LNCaP clone FGC (cell line): ENCODE measurements around the gene SLC22A5.

Source experiments
- DNase-seq: peaks from one replicate; pipeline ENCODE4 v3.0.0-alpha.2; 2011; ENCODE audit warnings: low read depth
- H3K4me3 ChIP-seq: 2 replicates; pipeline ENCODE4 v1.5.1; 2011; ENCODE audit warnings: mild to moderate bottlenecking, low read depth, low read length, control low read depth
- CTCF ChIP-seq: IDR thresholded peaks from 2 replicates; pipeline ENCODE4 v1.5.1; 2012; ENCODE audit warnings: mild to moderate bottlenecking; ENCODE audit not compliant: control insufficient read depth, insufficient read depth; ENCODE audit errors: extremely low read depth

Gene SLC22A5

DNA sequence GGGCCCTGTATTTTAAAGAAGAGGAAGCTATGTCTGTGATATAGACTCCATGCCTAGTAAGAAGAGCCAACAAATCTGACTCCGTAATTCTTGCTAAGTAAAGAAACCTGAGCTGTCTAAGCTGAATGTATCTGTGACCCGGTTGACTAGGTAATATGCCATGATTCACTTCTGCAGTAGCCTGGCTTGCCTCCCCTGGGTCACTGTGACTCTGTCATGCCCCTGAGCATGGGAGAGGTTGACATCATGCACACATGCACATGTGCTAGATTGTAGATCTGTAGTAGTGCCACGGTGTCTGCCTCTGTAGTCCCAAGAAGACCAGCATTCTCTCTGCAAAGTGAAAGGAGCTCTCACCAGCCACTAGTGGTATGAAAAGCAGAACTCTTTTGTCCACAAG, 9.1 kb downstream of the SLC22A5 start:
- DNase-seq, result no peak
- no peak overlapping the region for H3K4me3 ChIP-seq
- TF ChIP-seq CTCF, result no peak

DNA sequence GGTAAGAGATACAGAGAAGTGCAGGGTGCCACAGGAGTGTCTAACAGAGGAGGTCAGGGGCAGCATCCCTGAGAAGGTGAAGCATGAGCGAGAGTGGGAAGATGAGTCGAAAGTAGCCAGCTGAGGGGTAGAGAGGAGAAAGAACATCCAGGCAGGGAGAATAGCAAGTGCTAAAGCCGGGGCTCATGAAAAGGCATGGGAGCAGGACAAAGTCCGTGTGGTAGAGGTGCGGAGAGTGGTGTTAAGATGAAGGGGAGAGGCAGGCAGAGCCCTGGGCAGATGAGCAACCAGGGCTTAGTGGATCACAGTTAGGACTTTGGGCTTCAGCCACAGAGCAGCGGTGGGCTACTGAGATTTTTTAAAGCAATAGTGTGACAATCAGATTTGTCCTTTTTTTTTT, 10.5 kb downstream of the SLC22A5 start:
- H3K4me3 ChIP-seq, result no peak overlapping the region
- no peak for TF ChIP-seq CTCF
- no peak for DNase-seq

DNA sequence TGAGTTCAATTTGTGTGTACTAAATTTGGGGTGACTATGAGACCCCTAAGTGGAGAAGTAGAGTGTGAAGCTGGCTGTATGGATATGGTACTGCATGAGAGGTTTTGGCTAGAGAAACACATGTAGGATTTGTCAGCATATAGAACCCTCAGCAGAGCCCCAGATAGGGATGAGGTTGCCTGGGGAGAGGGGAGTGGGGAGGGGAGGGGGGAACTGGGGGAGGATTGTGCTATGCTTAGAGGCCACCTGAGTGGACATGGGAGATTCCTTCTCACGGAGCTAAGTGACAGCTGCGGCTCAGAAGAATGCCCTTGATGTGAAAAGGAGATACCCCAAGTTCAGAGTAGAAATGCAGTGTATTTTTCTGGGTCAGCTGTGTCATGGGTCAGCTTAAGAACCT, 11.2 kb downstream of the SLC22A5 start:
- TF ChIP-seq CTCF, result no peak
- no peak overlapping the region for H3K4me3 ChIP-seq

GRCh38 chr5:132381614-132382013, 12.1 kb downstream of the SLC22A5 start:
- no peak for DNase-seq
- TF ChIP-seq CTCF, result no peak
- H3K4me3 ChIP-seq, result no peak overlapping the region

More for the DNA sequence above, 11.2 kb downstream of the SLC22A5 start:
- DNase-seq, result no peak

DNA sequence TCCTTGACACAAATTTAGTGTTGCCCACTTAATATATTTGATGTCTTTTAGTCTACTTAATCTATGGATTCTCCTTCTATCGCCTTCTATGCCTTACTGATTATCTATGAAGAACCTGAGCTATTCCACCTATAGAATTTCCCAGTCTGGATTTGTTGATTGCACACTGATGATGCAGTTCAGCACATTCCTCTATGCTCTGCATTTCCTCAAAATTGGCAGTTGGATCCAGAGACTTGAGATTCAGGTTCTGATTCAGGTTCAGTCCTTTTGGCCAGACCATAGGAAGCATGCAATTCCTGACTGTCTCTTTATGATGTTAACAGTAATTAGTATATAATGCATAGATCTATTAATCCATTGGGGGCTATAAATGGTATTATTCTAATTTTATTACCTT, 13.8 kb downstream of the SLC22A5 start:
- H3K4me3 ChIP-seq, result no peak overlapping the region
- no peak for TF ChIP-seq CTCF
- DNase-seq, result peak; percentile 81

DNA sequence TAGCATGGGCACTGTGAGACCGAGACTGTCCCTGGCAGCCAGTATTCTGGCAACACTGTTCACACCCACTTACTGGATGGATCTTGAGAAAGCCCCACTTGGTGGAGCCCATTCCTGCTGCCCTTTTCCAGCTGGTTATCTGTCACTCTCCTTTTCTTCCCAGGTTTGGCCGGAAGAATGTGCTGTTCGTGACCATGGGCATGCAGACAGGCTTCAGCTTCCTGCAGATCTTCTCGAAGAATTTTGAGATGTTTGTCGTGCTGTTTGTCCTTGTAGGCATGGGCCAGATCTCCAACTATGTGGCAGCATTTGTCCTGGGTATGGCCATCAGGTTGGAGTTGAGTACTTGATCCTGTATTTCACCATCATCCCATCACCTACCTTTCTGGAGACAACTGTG, 14.5 kb downstream of the SLC22A5 start:
- no peak for TF ChIP-seq CTCF
- no peak overlapping the region for H3K4me3 ChIP-seq
- DNase-seq, result no peak

GRCh38 chr5:132384506-132385050, 15.1 kb downstream of the SLC22A5 start:
- no peak for DNase-seq
- no peak for TF ChIP-seq CTCF
- no peak overlapping the region for H3K4me3 ChIP-seq
